Measurements from ENCODE around the gene VWF.

VWF gene

GRCh38 chr12:6061660-6062059 lies 62.8 kb downstream of the VWF start:
- Histone ChIP-seq H3K27me3 (ENCODE audit: control insufficient read depth, insufficient read depth, low read length) (peaks cover 6% of the 10 kb centered on the region), H3K4me3 (ENCODE audit: low read depth, low read length) (no peak overlapping the region), H3K9me3 (ENCODE audit: control insufficient read depth, insufficient read depth, low read length) (no peaks in the 10 kb centered on the region), H3K4me1 (ENCODE audit: control insufficient read depth, insufficient read depth, low read length) (peaks cover 2% of the 10 kb centered on the region), H3K9ac (ENCODE audit: low read depth, low read length) (no peak overlapping the region), H3K36me3 (ENCODE audit: control insufficient read depth, insufficient read depth, low read length) (no peaks in the 10 kb centered on the region)

GRCh38 chr12:6059860-6060565 lies 64.5 kb downstream of the VWF start:
- Histone ChIP-seq H3K4me1 (ENCODE audit: control insufficient read depth, insufficient read depth, low read length) (peaks cover 2% of the 10 kb centered on the region), H3K27me3 (ENCODE audit: control insufficient read depth, insufficient read depth, low read length) (peaks cover 11% of the 10 kb centered on the region), H3K36me3 (ENCODE audit: control insufficient read depth, insufficient read depth, low read length) (no peaks in the 10 kb centered on the region), H3K9me3 (ENCODE audit: control insufficient read depth, insufficient read depth, low read length) (no peaks in the 10 kb centered on the region), H3K9ac (ENCODE audit: low read depth, low read length) (no peak overlapping the region), H3K4me3 (ENCODE audit: low read depth, low read length) (no peak overlapping the region)

- Histone ChIP-seq H3K36me3 (ENCODE audit: control insufficient read depth, insufficient read depth, low read length) (no peaks in the 10 kb centered on the region), H3K9ac (ENCODE audit: low read depth, low read length) (no peak overlapping the region), H3K27me3 (ENCODE audit: control insufficient read depth, insufficient read depth, low read length) (peaks cover 14% of the 10 kb centered on the region), H3K4me1 (ENCODE audit: control insufficient read depth, insufficient read depth, low read length) (peaks cover 2% of the 10 kb centered on the region), H3K4me3 (ENCODE audit: low read depth, low read length) (no peak overlapping the region), H3K9me3 (ENCODE audit: control insufficient read depth, insufficient read depth, low read length) (no peaks in the 10 kb centered on the region)
Measured at GRCh38 chr12:6059221-6059620, 65.2 kb downstream of the VWF start.

GRCh38 chr12:6058481-6059161 lies 65.8 kb downstream of the VWF start:
- Histone ChIP-seq H3K27me3 (ENCODE audit: control insufficient read depth, insufficient read depth, low read length) (peaks cover 14% of the 10 kb centered on the region), H3K36me3 (ENCODE audit: control insufficient read depth, insufficient read depth, low read length) (no peaks in the 10 kb centered on the region), H3K4me3 (ENCODE audit: low read depth, low read length) (no peak overlapping the region), H3K4me1 (ENCODE audit: control insufficient read depth, insufficient read depth, low read length) (peaks cover 2% of the 10 kb centered on the region), H3K9me3 (ENCODE audit: control insufficient read depth, insufficient read depth, low read length) (no peaks in the 10 kb centered on the region), H3K9ac (ENCODE audit: low read depth, low read length) (no peak overlapping the region)

- H3K36me3 ChIP-seq (ENCODE audit: control insufficient read depth, insufficient read depth, low read length) = no peaks in the 10 kb centered on the region
- no peaks in the 10 kb centered on the region for H3K9me3 ChIP-seq (ENCODE audit: control insufficient read depth, insufficient read depth, low read length)
- peaks cover 2% of the 10 kb centered on the region for H3K4me1 ChIP-seq (ENCODE audit: control insufficient read depth, insufficient read depth, low read length)
- H3K9ac ChIP-seq (ENCODE audit: low read depth, low read length) = no peak overlapping the region
- peaks cover 14% of the 10 kb centered on the region for H3K27me3 ChIP-seq (ENCODE audit: control insufficient read depth, insufficient read depth, low read length)
- peak overlapping the region; percentile 46 for H3K4me3 ChIP-seq (ENCODE audit: low read depth, low read length)
Measured at GRCh38 chr12:6057700-6058099, 66.8 kb downstream of the VWF start.

- no peaks in the 10 kb centered on the region for H3K36me3 ChIP-seq (ENCODE audit: control insufficient read depth, insufficient read depth, low read length)
- H3K27me3 ChIP-seq (ENCODE audit: control insufficient read depth, insufficient read depth, low read length) = peaks cover 14% of the 10 kb centered on the region
- no peak overlapping the region for H3K9ac ChIP-seq (ENCODE audit: low read depth, low read length)
- H3K4me3 ChIP-seq (ENCODE audit: low read depth, low read length) = peak overlapping the region; percentile 56
- H3K9me3 ChIP-seq (ENCODE audit: control insufficient read depth, insufficient read depth, low read length) = no peaks in the 10 kb centered on the region
- peaks cover 2% of the 10 kb centered on the region for H3K4me1 ChIP-seq (ENCODE audit: control insufficient read depth, insufficient read depth, low read length)
Measured at GRCh38 chr12:6056406-6057240, 67.8 kb downstream of the VWF start.

GRCh38 chr12:6053541-6053940 lies 70.9 kb downstream of the VWF start:
- H3K36me3 ChIP-seq (ENCODE audit: control insufficient read depth, insufficient read depth, low read length) = no peaks in the 10 kb centered on the region
- H3K9me3 ChIP-seq (ENCODE audit: control insufficient read depth, insufficient read depth, low read length) = no peaks in the 10 kb centered on the region
- peaks cover 10% of the 10 kb centered on the region for H3K27me3 ChIP-seq (ENCODE audit: control insufficient read depth, insufficient read depth, low read length)
- H3K4me3 ChIP-seq (ENCODE audit: low read depth, low read length) = no peak overlapping the region
- H3K4me1 ChIP-seq (ENCODE audit: control insufficient read depth, insufficient read depth, low read length) = peaks cover 2% of the 10 kb centered on the region
- no peak overlapping the region for H3K9ac ChIP-seq (ENCODE audit: low read depth, low read length)

GRCh38 chr12:6052940-6053329 lies 71.5 kb downstream of the VWF start:
- peaks cover 10% of the 10 kb centered on the region for H3K27me3 ChIP-seq (ENCODE audit: control insufficient read depth, insufficient read depth, low read length)
- H3K36me3 ChIP-seq (ENCODE audit: control insufficient read depth, insufficient read depth, low read length) = no peaks in the 10 kb centered on the region
- peaks cover 2% of the 10 kb centered on the region for H3K4me1 ChIP-seq (ENCODE audit: control insufficient read depth, insufficient read depth, low read length)
- H3K9me3 ChIP-seq (ENCODE audit: control insufficient read depth, insufficient read depth, low read length) = no peaks in the 10 kb centered on the region
- H3K9ac ChIP-seq (ENCODE audit: low read depth, low read length) = no peak overlapping the region
- no peak overlapping the region for H3K4me3 ChIP-seq (ENCODE audit: low read depth, low read length)

GRCh38 chr12:6052206-6052939 lies 72.1 kb downstream of the VWF start:
- no peak overlapping the region for H3K9ac ChIP-seq (ENCODE audit: low read depth, low read length)
- no peak overlapping the region for H3K4me3 ChIP-seq (ENCODE audit: low read depth, low read length)
- peaks cover 2% of the 10 kb centered on the region for H3K4me1 ChIP-seq (ENCODE audit: control insufficient read depth, insufficient read depth, low read length)
- H3K9me3 ChIP-seq (ENCODE audit: control insufficient read depth, insufficient read depth, low read length) = no peaks in the 10 kb centered on the region
- H3K27me3 ChIP-seq (ENCODE audit: control insufficient read depth, insufficient read depth, low read length) = peaks cover 10% of the 10 kb centered on the region
- no peaks in the 10 kb centered on the region for H3K36me3 ChIP-seq (ENCODE audit: control insufficient read depth, insufficient read depth, low read length)

GRCh38 chr12:6049992-6050391 lies 74.5 kb downstream of the VWF start:
- no peaks in the 10 kb centered on the region for H3K4me1 ChIP-seq (ENCODE audit: control insufficient read depth, insufficient read depth, low read length)
- H3K9ac ChIP-seq (ENCODE audit: low read depth, low read length) = no peak overlapping the region
- H3K36me3 ChIP-seq (ENCODE audit: control insufficient read depth, insufficient read depth, low read length) = no peaks in the 10 kb centered on the region
- no peaks in the 10 kb centered on the region for H3K9me3 ChIP-seq (ENCODE audit: control insufficient read depth, insufficient read depth, low read length)
- H3K27me3 ChIP-seq (ENCODE audit: control insufficient read depth, insufficient read depth, low read length) = peaks cover 2% of the 10 kb centered on the region
- no peak overlapping the region for H3K4me3 ChIP-seq (ENCODE audit: low read depth, low read length)

- H3K4me3 ChIP-seq (ENCODE audit: low read depth, low read length) = no peak overlapping the region
- H3K4me1 ChIP-seq (ENCODE audit: control insufficient read depth, insufficient read depth, low read length) = no peaks in the 10 kb centered on the region
- H3K27me3 ChIP-seq (ENCODE audit: control insufficient read depth, insufficient read depth, low read length) = no peaks in the 10 kb centered on the region
- no peaks in the 10 kb centered on the region for H3K36me3 ChIP-seq (ENCODE audit: control insufficient read depth, insufficient read depth, low read length)
- H3K9me3 ChIP-seq (ENCODE audit: control insufficient read depth, insufficient read depth, low read length) = no peaks in the 10 kb centered on the region
- no peak overlapping the region for H3K9ac ChIP-seq (ENCODE audit: low read depth, low read length)
Measured at GRCh38 chr12:6049587-6049986, 74.9 kb downstream of the VWF start.
